AG09309 (cell line): ENCODE measurements around the gene PTRH1.
A peak's percentile ranks its signal among the peaks of the same experiment; 100 is the strongest.

Experiments used
- DNase-seq: peaks from one replicate; pipeline ENCODE4 v3.0.0-alpha.2; 2010; ENCODE audit warnings: low read depth
- H3K4me3 ChIP-seq: 2 replicates; pipeline ENCODE4 v1.5.1; 2011; ENCODE audit warnings: mild to moderate bottlenecking, low read depth, low read length, moderate library complexity; ENCODE audit not compliant: control insufficient read depth
- TF ChIP-seq, protein P1 (sequence below): IDR thresholded peaks from 2 replicates; pipeline ENCODE4 v1.5.1; 2011; ENCODE audit warnings: mild to moderate bottlenecking, low read depth, low read length, inconsistent platforms; ENCODE audit not compliant: insufficient read depth, control insufficient read depth; ENCODE audit errors: missing control alignments

PTRH1 gene

DNA sequence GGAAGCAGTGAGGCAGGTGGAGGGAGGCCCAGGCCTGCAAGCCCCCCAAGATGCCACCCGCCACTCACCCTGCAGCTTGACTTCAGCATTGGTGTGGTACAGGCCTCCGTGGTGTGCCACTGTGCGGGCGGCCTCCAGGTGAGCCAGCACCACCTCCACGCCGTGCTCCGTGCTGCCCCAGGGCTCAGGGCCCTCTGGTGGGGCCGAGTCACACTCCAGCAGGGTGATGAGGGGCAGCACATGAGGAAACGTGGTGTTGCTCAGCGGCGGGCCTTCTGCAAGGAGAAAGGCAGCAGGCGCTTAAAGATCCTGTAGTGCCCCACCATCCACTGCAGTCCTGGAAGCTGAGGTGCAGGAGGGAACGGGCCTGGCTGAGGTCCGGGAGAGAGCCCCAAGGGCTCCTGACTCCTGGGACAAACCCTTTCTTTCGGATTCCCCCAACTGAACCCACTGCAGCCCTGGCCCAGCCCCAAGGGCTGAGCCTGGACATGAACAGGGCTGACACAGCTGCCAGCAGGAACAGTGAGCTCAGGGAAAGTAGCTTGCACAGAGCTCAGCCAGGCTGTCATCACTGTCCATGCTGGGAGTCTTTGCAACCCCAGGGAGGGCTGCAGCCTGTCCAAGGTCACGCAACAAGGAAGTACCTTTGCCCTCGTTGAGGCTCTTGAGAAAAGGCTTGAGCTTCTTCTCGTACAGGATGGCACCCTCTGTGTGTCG lies 24.3 kb upstream of the PTRH1 start:
- no peak for DNase-seq
- TF ChIP-seq, protein P1, sequence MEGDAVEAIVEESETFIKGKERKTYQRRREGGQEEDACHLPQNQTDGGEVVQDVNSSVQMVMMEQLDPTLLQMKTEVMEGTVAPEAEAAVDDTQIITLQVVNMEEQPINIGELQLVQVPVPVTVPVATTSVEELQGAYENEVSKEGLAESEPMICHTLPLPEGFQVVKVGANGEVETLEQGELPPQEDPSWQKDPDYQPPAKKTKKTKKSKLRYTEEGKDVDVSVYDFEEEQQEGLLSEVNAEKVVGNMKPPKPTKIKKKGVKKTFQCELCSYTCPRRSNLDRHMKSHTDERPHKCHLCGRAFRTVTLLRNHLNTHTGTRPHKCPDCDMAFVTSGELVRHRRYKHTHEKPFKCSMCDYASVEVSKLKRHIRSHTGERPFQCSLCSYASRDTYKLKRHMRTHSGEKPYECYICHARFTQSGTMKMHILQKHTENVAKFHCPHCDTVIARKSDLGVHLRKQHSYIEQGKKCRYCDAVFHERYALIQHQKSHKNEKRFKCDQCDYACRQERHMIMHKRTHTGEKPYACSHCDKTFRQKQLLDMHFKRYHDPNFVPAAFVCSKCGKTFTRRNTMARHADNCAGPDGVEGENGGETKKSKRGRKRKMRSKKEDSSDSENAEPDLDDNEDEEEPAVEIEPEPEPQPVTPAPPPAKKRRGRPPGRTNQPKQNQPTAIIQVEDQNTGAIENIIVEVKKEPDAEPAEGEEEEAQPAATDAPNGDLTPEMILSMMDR = no peak
- H3K4me3 ChIP-seq = no peak overlapping the region

GRCh38 chr9:127738666-127739065 lies 23.2 kb upstream of the PTRH1 start:
- TF ChIP-seq, protein P1 = no peak
- H3K4me3 ChIP-seq = no peak overlapping the region
- DNase-seq = no peak

DNA sequence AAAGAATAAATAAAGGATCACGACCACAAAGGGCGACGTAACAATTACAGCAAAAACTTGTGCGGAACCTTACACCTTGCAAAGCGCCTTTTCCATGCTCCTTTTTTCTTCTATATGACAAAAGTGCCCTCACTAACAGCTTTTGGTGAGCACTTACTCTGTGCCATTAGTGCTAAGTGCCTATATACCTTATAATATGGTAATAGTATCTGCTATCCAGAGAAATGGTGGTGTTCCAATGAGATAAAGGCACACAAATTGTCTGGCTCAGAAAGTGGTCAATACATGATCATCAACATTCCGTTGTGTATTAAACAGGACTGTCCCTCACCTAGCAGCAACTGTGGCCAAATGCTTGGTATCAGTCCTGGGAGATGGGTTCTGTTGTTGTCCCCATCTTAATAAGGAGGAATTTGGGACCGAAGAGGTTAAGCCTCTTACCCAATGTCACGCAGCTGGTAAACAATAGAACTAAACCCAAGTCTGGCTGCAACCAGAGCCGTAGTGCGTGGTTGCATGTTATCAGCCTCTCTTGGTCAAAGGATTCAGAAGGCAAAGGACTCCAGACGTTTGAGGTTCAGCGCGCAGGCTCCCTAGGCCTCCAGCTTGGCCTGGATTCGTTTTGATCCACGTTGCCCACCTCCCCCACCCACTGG lies 20.2 kb upstream of the PTRH1 start:
- H3K4me3 ChIP-seq = no peak overlapping the region
- no peak for DNase-seq
- TF ChIP-seq, protein P1 = no peak

GRCh38 chr9:127734747-127735529 lies 19.5 kb upstream of the PTRH1 start, which contains the start of gene TOR2A:
Gene TOR2A (minus strand): TSS chr9:127735294. CDS start chr9:127735270, 24 bp downstream.
- DNase-seq = peak; percentile 82
- TF ChIP-seq, protein P1 = peak; percentile 96
- H3K4me3 ChIP-seq = peak within 1 kb of the TSS; percentile 83

- TF ChIP-seq, protein P1 = no peak
- DNase-seq = no peak
- peak overlapping the region; percentile 83 for H3K4me3 ChIP-seq
Observed at GRCh38 chr9:127734247-127734746, 18.8 kb upstream of the PTRH1 start.

- DNase-seq = no peak
- TF ChIP-seq, protein P1 = no peak
- no peak overlapping the region for H3K4me3 ChIP-seq
Observed at GRCh38 chr9:127733614-127734013, 18.2 kb upstream of the PTRH1 start.
